Vagina (tissue), 2 donors: ENCODE data around the gene DDO.

ENCODE experiments used
- CTCF ChIP-seq, 3 experiments: fragments of 450-650 bp in 2 of 3; fragments of 200-600 bp in 1 of 3; sonication (generic) in 1 of 3; IDR thresholded peaks; one replicate each; pipeline ENCODE4 v1.5.1; 2017 to 2019; ENCODE audit warnings: antibody characterized with exemption in 3 of 3, mild to moderate bottlenecking in 2 of 3, moderate library complexity in 2 of 3
- POLR2AphosphoS5 ChIP-seq, 2 donors: sonication (generic); formaldehyde crosslinking; IDR thresholded peaks; one replicate each; pipeline ENCODE4 v1.9.0; 2017; ENCODE audit warnings: antibody characterized with exemption in 2 of 2, mild to moderate bottlenecking in 2 of 2, low read depth in 1 of 2; ENCODE audit not compliant: insufficient read depth in 1 of 2

- no peak for TF ChIP-seq CTCF (IDR thresholded peaks at IDR 0.05)
- TF ChIP-seq POLR2AphosphoS5 (IDR thresholded peaks at IDR 0.05; ENCODE audit: insufficient read depth in 1 of 2, low read depth in 1 of 2): no peak
Measured at GRCh38 chr6:110398778-110399177, 16.6 kb downstream of the DDO start.
